Measurements from ENCODE around the gene PSAPL1.

PSAPL1 gene

DNA sequence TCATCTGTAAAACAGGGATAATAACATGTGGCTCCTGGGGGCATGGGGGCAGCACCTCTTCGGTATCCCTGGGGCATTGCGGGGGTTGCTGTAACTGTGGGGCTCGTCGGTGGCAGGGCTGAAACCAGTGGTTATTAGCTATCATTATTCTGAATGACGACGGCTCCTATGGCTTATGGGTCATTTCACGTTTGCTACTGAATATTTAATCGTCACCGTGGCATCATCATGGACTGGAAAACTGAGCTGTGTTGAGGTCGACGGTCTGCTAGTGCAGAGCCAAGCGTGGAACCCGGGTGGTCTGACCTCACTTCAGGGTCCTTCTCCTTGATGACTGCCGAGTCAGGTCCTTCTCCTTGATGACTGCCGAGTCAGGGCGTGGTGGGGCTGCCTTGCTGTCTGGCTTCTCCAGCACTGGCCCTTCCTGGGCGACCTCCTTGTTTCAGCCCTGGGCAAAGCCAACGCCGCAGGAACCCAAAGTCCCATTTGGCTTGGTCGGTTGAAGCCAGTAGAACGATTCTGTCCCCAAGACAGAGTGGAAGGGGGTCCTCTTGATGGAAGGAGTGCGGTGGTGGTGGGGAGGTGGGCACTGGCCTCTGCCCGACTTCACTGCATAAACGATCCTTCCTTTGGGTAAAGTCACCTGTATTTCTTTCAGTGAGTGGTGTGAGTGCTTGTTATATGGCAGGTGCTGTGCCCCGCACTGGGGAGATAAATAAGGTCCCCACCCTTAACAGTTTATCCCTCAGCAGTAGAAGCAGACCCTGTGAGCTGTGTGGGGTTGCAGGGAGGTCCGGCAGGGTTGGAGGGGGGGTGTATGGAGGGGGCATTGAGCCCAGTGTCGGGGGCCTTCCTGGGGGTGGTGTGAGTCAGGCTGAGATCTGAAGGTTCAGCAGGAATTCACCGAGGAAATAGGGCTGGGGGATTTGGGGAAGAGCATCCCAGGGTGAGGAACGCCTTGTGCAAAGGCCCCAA lies 40.8 kb downstream of the PSAPL1 start:
- DNase-seq, result no peak

DNA sequence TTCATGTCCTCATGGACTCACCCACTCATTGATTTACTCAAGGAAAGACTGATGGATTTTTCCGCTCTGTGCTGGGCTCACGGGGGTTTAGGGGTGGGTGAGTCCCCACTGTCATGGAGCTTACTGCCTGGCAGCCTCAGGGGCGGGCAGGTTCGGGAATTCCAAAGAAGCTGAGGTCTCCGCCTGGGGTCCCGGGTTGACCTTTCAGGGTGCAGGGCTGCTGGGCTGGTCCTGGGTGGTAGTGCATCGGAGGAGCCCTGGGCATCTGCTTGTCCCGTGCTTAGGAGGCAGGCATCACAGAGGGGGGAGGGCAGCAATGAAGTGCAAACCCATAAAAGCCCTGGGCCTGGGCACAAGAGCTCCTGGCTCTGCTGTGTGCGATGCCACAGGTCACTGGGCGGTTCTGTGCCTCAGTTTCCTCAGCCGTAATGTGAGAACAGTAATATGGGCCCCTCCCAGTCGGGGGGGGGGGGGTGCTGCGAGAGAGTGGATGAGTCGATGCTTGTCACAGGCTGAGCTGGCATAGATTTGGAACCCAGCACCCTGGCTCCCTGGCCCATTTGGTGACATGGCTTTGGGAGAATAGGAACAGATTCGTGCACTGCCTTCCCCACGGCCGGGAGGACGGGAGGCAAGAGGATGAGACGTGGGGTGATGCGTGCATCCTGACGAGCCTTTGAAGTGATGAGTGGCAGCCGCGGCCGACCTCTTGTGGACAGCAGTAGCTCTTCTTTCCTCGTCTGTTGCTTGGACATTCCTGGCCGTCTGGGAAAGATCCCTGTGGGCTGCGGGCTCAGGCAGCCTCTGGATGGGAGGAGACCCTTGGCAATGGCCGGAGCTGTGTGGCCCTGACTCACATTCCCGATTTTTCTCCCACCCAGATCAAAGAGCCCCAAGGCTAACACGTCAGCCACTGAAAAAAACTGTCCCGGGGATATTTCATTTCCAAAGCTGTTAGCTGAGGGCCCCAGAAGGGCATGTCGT lies 42.0 kb downstream of the PSAPL1 start:
- DNase-seq, result no peak

DNA sequence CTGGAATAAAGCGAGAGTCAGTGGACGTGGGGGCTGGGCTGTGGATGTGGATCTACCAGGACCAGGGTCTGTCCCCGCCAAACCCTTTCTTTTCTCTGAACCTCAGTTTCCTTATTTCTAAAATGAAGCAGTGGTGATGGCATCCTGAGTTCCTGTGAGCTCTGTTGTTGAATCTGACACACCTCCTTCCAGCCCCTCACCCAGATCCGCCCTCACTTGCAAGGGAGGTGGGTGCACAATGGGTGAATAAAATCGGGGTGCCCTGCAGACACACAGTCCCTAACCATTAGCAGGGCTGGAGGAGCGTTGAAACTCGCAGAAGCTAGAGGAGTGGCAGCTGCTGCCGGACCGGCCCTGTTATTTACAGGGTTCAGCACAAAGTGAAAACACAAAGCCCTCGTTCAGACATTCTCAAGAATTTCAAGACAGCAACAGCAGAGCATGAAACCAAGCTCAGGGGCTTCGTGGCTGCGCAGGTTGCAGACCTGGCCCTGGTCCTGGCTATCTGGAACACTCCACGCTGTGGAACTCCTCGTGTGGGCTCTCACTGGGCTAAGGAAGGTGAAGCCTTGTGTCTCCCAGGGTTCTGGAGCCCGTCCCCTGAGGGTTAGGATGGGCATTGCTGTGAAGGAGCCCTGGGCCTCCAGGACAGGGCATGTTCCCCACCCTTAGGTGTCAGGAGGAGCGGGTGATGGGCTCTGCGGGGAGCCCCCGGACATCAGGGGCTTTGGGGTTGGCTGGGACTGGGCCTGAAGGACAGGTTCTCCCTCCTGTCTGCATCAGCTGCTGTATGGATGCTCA lies 42.9 kb downstream of the PSAPL1 start:
- no peak for DNase-seq

DNA sequence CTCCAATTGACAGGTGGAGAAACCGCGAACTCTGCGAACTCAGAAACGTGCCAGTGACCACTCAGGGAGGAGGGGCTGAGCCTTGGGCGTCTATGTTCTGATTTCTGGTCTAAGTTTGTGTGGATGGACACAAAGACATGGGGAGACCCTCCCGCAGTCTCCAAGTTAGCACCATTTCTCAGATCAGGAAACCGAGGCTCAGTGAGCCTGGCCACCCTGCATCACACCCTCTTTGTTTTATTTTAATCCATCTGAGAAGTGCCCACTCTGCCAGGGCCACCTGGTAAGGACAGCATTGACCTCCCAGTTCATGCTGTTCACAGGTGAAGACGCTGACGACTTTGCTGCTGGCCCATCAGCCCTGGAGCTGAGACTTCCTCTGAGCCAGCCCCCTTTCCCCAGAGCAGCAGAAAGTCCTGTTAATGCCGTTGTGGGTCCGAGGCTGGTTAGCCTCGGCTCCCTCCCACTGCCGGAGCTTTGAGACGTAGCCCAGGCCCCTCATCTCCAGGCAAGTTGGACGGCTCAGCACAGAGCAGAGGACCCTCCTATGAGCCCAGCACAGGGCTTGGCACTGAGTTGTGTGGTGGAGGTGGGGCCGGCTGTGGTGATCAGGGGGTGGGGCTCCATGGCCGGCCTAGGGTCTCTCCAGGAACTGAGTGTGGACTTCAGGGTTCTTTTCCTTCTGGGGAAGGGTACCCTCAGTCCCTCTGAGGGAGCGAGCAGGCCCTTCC lies 43.7 kb downstream of the PSAPL1 start:
- no peak for DNase-seq

DNA sequence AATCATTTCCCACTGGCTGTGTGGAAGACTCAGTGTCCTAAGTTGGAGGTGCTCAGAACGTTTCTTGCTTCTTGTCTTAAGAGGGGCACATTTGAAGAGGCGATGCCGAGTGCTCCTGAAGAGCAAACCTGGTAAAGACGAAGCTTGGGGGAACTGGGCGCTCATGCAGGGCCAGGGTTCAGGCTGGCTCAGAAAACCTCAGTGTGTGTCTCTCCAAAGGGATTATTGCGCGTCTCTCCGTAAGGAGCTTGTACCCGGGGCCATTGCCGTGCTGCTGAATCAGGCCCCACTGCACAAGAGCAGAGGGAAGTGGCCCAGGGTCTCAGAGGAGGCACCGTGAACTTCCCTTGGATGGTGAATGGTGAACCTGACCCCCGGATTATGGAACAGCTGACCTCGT lies 44.4 kb downstream of the PSAPL1 start:
- no peak for DNase-seq

DNA sequence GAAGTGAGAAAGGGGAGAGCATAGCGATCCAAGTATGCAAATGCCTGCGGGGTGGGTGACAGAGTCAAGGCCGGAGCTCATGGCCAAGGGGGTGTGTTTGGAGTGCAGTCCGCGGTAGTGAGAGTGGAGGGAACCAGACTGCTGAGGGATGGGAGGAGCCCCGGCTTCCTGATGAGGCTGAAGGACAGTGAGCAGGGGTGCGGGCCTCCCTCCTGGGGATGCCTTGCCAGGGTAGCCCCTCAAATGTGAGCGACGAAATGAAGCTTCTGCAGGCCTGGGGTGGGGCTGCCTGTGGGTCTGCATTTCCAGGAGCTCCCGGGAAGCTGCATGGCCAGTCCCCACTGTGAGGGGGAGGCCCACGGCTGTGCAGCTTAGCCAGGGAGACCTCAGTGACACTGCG lies 45.0 kb downstream of the PSAPL1 start:
- no peak for DNase-seq

DNA sequence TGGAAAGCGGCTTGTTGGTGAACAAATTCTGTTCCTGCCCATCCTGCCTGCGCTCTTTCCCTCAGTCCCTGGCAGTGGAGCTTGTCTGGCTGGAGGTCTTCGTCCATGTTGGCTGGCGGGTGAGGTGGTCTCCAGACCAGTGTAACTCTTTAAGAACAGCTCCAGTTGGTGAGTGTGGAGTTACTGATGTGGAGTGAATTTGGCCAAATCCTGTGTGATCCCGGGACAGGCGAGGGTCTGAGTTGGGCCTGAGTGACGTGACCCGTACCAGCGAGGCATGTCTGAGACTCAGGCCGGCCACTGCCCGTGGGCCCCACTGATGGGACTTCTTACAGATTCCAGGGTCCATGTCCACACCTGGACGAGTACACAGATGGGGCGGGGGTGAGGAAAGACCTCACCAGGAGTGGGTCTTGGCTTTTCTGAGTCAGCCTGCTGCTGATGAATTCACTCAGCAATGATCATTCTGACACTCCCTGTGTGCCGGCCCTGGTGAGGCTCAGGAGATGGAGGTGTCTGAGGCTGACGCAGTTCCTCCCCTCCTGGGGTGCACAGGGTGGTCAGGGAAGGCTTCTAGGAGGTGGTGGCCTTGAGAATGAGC lies 45.5 kb downstream of the PSAPL1 start:
- DNase-seq, result no peak

DNA sequence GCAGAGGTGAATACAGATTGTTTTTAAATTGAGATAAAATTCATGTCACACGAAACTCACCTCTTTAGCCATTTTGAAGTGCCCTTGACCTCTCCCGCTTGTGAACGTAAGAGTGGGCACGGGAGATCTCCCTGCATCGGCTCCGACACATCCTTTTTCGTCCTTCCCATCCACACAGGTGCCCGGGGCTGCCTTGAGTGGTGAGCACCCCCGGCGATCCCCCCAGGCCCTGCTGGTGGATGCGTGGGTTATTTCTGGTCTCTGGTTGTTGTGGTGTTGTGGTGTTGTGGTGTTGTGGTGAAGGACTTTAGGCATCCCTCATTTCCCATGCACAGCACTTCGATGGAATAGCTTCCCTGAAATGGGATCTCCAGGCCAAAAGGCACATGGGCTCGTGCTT lies 46.1 kb downstream of the PSAPL1 start:
- DNase-seq, result no peak

DNA sequence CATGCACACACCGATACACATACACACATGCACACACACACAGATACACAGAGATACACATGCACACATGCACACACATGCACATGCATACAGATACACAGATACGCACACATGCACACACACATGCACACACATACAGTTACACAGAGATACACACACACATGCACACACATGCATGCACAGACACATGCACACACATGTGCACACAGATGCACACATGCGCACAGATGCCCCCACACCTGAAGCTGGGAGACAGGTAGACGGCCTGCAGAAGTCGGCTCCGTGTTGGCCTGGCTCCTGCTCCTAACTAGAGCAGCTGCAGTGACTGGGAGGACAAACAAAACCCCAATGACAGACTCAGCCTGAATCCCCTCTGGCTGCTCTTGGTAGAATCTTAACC lies 46.8 kb downstream of the PSAPL1 start:
- DNase-seq, result no peak

DNA sequence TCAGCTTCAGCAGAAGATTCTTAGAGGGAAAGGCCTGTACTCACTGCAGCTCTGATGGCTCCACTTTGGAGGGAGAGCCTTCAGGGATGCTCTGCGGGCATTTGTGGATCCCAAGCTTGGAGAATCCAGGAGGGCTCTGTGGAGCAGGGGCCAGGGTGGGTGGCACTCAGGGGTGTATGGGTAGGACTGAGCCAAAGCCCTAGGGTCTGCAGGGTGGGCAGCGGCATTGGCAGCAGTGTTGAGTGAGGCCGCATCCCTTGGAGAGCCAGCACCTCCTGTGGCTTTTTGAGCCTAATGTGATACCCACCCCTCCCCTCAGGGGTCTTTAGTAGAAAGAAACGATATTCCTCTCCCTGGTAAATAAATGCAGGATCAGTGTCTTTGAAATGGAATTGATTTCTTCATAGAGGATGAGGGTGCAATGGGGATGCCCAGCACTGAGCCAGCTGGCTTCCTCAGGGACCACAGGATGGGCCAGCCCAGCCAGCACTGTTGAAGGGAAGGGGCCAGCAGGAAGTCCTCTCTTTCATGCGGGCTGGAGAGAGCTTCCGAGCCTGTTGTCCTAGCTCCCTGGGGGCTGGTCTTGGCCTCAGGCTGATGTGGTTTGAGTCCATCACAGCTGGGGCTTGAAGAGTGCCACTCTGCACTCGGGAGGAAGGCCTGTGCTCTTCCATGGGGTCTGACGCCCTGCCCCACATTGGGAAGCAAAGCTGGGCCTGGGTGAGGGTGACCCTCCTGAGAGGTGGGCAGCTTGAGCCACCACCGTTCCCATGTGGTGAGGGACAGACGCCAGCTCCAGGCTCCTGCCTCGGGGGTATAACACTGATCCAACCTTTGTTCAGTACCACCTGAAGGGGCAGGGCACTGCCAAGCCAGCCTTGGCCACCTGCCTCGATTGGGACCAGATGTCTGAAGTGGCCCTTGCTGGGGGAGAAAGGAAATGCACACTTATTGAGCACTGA lies 49.5 kb downstream of the PSAPL1 start:
- no peak for DNase-seq

DNA sequence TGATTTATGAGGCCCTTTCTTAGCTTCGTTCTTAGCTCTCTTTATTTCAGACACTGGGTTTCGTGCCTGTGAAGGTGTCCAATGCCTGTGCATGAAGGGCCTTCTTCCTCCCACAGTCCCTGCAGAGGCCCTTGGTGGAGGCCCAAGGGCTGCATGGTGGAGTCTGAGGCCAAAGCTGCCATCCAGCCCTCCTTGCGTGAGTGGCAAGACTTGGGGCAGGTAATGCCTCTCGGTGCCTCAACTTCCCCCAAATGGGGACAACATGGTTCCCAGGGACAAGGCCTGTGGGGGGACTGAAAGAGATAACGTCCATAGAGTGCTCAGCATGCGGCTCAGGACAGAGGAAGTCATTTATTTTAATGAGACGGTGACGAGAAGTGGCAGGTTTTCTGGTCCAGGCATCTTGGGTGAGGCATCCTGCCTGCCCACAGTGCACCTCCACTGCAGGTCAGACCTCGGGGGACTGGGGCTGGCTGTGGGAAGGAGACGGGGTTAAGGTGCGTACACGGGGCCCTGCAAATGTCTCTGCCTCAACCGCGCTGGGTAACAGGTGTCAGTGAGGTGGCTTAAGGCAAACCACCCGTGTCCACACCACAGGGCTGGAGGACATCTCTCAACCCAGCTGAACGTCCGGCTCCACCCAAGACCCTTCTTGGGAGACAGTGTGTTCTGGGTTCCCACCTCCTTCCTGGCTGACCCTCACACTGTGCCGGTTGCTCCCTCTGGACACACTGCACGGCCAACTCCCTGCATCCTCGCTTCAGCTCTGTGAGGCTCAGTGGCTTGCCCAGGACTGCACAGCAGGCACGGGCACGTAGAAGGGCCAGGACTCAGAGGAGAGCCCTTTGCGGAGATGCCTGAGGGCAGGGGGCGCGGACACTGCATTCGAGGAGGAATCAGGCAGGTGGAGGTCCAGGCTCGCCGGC lies 50.5 kb downstream of the PSAPL1 start:
- DNase-seq, result no peak

DNA sequence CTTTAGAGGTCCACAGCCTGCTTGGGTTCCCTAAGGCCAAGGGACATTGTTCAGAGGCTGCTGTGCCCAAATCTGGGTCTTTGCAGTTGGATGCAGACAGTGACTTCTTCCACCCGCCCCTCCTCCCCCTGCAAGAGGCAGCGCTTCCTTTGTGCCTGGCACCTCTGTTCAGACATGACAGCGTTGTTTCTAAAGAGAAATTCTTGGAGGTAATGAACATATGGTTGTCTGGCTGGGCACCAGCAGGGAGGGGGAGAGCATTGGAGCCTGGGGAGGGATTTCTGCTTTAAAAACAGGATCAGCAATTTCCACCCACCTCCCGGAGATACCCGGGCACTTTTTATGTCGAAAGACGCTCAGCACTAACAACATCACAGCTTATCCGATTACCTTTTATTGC lies 51.5 kb downstream of the PSAPL1 start:
- peak; percentile 1 for DNase-seq

DNA sequence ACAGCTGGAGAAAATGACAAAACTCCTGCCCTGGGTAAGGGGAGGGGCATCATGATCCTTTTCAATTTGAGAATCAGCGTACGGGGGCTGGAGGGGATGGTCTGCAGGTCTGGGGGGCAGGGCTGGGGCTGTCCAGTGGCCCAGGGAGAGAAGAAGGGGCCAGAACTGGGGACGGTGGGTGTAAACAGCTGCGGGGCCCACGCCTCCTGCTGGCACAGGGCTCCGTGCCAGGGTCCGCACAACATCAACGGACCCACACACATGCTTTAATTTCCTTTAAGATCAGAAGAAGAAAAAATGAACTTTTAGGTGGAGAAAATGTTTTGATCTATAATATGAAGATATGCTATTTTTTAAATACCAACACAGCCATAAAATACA lies 52.1 kb downstream of the PSAPL1 start:
- no peak for DNase-seq

DNA sequence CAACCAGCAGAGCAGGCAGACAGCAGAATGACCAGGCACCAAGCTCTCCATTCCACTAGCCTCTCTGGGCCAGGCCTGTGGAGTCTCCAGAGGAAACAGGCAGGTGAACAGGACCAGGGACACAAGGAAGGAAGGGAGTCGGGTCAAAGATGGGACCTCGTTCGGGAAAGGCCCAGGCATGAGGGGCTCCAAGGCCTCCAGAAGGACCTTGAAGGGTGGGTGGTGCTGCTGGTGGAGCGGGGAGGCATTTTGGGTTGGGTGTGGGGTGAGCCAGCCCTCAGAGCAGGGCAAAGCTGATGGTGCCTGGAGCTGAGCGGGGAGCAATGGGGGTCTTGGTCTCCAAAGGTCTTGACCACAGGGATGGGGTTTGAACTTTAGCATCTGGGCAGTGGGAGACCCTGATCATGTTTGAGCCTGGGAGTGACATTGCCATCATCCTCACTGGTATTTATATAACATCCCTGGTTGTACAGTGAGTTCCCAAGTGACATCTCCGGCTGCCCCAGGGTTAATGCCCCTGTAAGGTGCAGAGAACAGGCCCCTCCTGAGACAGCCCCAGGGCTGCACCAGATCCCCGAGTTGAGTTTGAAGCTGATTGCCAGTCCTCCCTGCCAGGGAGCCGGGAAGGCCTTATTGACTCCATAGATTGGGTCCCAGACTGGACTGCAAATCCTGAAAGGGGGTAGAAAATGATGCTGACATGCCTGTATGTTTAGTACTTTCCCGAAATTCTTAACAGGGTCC lies 52.7 kb downstream of the PSAPL1 start:
- no peak for DNase-seq

DNA sequence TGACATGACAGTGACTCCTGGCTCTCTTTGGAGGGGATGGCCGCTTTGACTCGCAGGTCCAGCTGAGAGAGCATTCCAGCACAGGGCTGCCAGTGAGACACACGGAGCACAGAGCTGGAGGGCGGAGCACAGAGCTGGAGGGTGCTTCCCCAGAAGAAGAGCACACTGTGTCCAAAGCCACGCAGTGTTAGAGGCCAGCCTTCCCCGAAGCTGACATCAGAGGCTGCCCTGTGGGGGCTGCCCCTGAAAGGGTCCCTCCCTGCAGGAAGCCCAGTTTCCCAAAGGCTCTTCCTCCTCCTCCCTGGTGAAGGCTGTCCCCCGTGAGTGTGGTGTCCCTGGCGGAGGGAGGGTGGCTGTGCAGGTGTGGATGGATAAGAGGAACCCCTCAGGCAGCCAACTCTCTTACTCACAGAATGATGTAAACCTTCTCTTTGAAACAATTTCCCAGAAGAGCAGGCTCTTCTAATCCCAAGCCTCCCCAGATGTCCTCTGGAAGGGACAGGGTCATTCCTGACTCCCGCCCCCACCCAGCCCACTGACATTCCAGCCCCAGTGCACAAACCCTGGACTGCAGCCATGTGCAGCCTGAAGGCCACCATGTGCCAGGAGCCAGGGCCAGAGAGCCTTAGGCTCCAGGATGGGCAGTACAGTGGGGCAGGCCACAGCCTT lies 53.4 kb downstream of the PSAPL1 start:
- no peak for DNase-seq
